Measurements from ENCODE around the gene NBEAL2.
A peak's percentile ranks its signal among the peaks of the same experiment; 100 is the strongest.

Gene NBEAL2

GRCh38 chr3:47008851-47009224 is 29.4 kb downstream of the NBEAL2 start:
- no peak; the same call in 2 of the 3 replicates for ATAC-seq
- TF ChIP-seq ESRRG (CRISPR knock-in tag; IDR thresholded peaks at IDR 0.05) = no peak
- no peak for TF ChIP-seq ISL1 (CRISPR knock-in tag; IDR thresholded peaks at IDR 0.05)

DNA sequence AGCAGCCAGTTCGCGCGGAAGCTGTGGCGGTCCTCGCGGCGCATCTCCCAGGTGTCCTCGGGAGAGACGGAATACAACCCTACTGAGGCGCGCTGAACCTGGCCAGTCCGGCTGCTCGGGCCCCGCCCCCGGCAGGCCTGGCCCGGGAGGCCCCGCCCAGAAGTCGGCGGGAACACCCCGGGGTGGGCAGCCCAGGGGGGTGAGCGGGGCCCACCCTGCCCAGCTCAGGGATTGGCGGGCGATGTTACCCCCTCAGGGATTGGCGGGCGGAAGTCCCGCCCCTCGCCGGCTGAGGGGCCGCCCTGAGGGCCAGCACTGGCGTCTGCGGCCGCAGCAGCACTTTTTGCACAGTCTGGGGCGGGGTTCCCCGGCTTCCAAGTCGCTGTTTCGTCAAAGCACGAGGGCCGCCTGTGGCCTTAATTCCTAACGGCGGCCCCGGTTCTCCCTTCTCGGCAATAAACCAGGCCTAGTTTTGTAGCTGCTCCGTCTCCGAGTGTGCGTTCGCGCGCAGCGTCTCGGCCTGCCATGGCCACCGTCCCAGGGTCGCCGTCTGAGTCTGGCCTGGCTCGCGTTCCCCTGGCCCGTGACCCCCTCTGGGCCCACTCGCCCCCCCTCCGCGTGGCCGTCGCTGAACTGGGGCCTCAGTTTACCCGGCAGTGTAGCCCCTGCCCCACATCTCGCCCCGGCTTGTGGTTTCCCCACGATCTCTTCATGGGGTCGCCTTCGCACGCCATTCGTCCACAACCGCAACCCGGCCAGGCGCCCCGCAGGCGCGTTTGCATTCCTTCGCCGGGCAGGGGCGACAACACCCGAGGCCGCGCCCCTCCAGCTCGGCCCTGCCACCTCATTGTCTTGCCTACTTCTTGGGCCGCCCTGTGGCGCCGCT is 30.0 kb downstream of the NBEAL2 start:
- no peak for TF ChIP-seq OSR1 (CRISPR knock-in tag; IDR thresholded peaks at IDR 0.05)
- no peak for TF ChIP-seq SNAI2 (CRISPR knock-in tag; IDR thresholded peaks at IDR 0.05)
- no peak for TF ChIP-seq ZNF565 (CRISPR knock-in tag; conservative IDR thresholded peaks at IDR 0.05; ENCODE audit: low read depth)
- TF ChIP-seq ISL1 (CRISPR knock-in tag; IDR thresholded peaks at IDR 0.05) = no peak
- TF ChIP-seq ZC3H10 (CRISPR knock-in tag; IDR thresholded peaks at IDR 0.05) = no peak
- TF ChIP-seq CREB5 (CRISPR knock-in tag; IDR thresholded peaks at IDR 0.05; ENCODE audit: low read depth) = no peak
- no peak for TF ChIP-seq ARNTL (CRISPR knock-in tag; IDR thresholded peaks at IDR 0.05; ENCODE audit: borderline replicate concordance, low read depth)
- no peak for TF ChIP-seq RARB (CRISPR knock-in tag; IDR thresholded peaks at IDR 0.05)
- TF ChIP-seq GLIS3 (CRISPR knock-in tag; IDR thresholded peaks at IDR 0.05) = no peak
- no peak for TF ChIP-seq ZFP3 (CRISPR knock-in tag; IDR thresholded peaks at IDR 0.05)
- no peak for TF ChIP-seq PPARA (CRISPR knock-in tag; IDR thresholded peaks at IDR 0.05; ENCODE audit: borderline replicate concordance)
- TF ChIP-seq TOX (CRISPR knock-in tag; IDR thresholded peaks at IDR 0.05; ENCODE audit: borderline replicate concordance) = no peak
- no peak for TF ChIP-seq CSDC2 (CRISPR knock-in tag; IDR thresholded peaks at IDR 0.05)
- TF ChIP-seq, protein P1, sequence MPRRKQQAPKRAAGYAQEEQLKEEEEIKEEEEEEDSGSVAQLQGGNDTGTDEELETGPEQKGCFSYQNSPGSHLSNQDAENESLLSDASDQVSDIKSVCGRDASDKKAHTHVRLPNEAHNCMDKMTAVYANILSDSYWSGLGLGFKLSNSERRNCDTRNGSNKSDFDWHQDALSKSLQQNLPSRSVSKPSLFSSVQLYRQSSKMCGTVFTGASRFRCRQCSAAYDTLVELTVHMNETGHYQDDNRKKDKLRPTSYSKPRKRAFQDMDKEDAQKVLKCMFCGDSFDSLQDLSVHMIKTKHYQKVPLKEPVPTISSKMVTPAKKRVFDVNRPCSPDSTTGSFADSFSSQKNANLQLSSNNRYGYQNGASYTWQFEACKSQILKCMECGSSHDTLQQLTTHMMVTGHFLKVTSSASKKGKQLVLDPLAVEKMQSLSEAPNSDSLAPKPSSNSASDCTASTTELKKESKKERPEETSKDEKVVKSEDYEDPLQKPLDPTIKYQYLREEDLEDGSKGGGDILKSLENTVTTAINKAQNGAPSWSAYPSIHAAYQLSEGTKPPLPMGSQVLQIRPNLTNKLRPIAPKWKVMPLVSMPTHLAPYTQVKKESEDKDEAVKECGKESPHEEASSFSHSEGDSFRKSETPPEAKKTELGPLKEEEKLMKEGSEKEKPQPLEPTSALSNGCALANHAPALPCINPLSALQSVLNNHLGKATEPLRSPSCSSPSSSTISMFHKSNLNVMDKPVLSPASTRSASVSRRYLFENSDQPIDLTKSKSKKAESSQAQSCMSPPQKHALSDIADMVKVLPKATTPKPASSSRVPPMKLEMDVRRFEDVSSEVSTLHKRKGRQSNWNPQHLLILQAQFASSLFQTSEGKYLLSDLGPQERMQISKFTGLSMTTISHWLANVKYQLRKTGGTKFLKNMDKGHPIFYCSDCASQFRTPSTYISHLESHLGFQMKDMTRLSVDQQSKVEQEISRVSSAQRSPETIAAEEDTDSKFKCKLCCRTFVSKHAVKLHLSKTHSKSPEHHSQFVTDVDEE (CRISPR knock-in tag; IDR thresholded peaks at IDR 0.05) = no peak
- TF ChIP-seq ZNF70 (CRISPR knock-in tag; IDR thresholded peaks at IDR 0.05) = no peak
- no peak for TF ChIP-seq ESRRG (CRISPR knock-in tag; IDR thresholded peaks at IDR 0.05)
- peak; percentile 94 for ATAC-seq

DNA sequence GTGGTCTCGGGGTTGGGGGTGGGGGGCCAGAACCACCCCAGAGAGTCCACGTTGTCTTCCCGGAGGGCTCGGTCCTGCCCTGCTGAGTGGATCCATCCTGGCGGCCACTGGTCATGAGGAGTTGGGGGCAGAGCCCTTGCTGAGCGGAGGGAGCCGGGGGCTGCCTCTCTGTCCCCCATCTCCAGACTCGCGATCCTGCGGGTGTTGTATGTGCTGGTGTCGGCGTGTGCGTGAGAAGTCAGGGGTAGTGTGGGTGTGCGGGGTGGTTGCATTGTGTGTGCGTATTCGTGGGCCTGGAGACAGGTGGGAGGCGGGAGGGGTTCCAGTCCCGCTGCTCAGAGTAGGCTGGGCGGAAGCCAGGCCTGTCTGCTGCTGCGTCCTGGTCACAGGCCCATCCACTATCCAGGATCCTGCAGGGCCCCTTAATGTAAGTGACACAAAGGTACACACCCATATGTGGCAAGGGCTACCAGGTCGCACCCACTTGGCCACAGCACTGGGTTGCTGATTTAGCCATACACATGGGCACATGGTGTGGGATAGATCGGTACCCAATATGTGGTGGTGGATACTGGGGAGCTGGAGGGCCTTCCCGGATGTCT is 30.7 kb downstream of the NBEAL2 start:
- TF ChIP-seq CSDC2 (CRISPR knock-in tag; IDR thresholded peaks at IDR 0.05) (no peak), POU6F1 (CRISPR knock-in tag; IDR thresholded peaks at IDR 0.05; ENCODE audit: borderline replicate concordance, low read depth) (no peak), CSRNP3 (CRISPR knock-in tag; IDR thresholded peaks at IDR 0.05) (no peak), ESRRG (CRISPR knock-in tag; IDR thresholded peaks at IDR 0.05) (no peak), BACH2 (CRISPR knock-in tag; IDR thresholded peaks at IDR 0.05; ENCODE audit: borderline replicate concordance) (no peak), TCF4 (CRISPR knock-in tag; IDR thresholded peaks at IDR 0.05; ENCODE audit: borderline replicate concordance) (no peak), SNAI2 (CRISPR knock-in tag; IDR thresholded peaks at IDR 0.05) (no peak), ZFP30 (CRISPR knock-in tag; IDR thresholded peaks at IDR 0.05) (no peak), CREB5 (CRISPR knock-in tag; IDR thresholded peaks at IDR 0.05; ENCODE audit: low read depth) (no peak), OSR1 (CRISPR knock-in tag; IDR thresholded peaks at IDR 0.05) (no peak), ZFP3 (CRISPR knock-in tag; IDR thresholded peaks at IDR 0.05) (no peak), RARB (CRISPR knock-in tag; IDR thresholded peaks at IDR 0.05) (no peak), ZNF565 (CRISPR knock-in tag; conservative IDR thresholded peaks at IDR 0.05; ENCODE audit: low read depth) (no peak), ZNF8 (CRISPR knock-in tag; IDR thresholded peaks at IDR 0.05) (no peak), ZC3H10 (CRISPR knock-in tag; IDR thresholded peaks at IDR 0.05) (no peak), GLIS3 (CRISPR knock-in tag; IDR thresholded peaks at IDR 0.05) (no peak), ISL1 (CRISPR knock-in tag; IDR thresholded peaks at IDR 0.05) (no peak), TOX (CRISPR knock-in tag; IDR thresholded peaks at IDR 0.05; ENCODE audit: borderline replicate concordance) (no peak), ZNF70 (CRISPR knock-in tag; IDR thresholded peaks at IDR 0.05) (no peak), ARNTL (CRISPR knock-in tag; IDR thresholded peaks at IDR 0.05; ENCODE audit: borderline replicate concordance, low read depth) (no peak)
- no peak for ATAC-seq
